Measurements from ENCODE around the gene GALNT2.

Gene GALNT2

DNA sequence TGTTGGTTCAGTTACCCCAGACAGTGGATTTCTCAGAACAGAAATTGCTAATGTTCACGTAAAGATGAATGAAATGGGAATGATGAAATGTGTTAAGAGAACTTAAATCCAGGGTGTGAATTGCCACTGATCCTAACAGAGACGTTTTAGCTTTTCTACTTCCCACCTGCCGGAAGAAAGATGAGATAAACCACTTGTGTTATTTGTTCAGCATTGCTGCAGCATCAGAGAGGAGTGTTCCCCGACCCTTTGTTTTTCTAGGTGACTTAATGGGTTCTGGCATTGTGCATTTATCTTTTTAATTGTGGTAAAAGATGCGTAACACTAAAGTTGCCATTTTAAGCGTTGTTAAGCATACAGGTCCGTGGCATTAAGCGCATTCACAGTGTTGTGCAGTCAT is 122.3 kb downstream of the GALNT2 start:
- Histone ChIP-seq H3K27ac (ENCODE audit: low read depth, low read length) (no peak overlapping the region), H4K20me1 (ENCODE audit: low read depth, low read length) (no peaks in the 10 kb centered on the region), H3K27me3 (ENCODE audit: low read length) (no peaks in the 10 kb centered on the region), H3K36me3 (ENCODE audit: low read length) (no peaks in the 10 kb centered on the region), H3K4me3 (ENCODE audit: insufficient read depth, low read length, poor library complexity, severe bottlenecking) (no peak overlapping the region), H3K4me2 (ENCODE audit: low read depth, low read length, poor library complexity, severe bottlenecking) (no peak overlapping the region), H3K9me2 (replicated peaks; ENCODE audit: insufficient read depth, low read length) (no peaks in the 10 kb centered on the region), H3K79me2 (ENCODE audit: insufficient read depth, low read length) (no peaks in the 10 kb centered on the region), H3K9ac (ENCODE audit: low read length) (no peak overlapping the region), H2AFZ (ENCODE audit: low read depth, low read length, severe bottlenecking) (no peak overlapping the region), H3F3A (ENCODE audit: insufficient read depth) (no peaks in the 10 kb centered on the region), H3K9me3 (ENCODE audit: insufficient read depth, low read length) (no peaks in the 10 kb centered on the region)
- TF ChIP-seq EZH2phosphoT487 (conservative IDR thresholded peaks at IDR 0.05; ENCODE audit: low read length) = no peak
- TF ChIP-seq, protein P1, sequence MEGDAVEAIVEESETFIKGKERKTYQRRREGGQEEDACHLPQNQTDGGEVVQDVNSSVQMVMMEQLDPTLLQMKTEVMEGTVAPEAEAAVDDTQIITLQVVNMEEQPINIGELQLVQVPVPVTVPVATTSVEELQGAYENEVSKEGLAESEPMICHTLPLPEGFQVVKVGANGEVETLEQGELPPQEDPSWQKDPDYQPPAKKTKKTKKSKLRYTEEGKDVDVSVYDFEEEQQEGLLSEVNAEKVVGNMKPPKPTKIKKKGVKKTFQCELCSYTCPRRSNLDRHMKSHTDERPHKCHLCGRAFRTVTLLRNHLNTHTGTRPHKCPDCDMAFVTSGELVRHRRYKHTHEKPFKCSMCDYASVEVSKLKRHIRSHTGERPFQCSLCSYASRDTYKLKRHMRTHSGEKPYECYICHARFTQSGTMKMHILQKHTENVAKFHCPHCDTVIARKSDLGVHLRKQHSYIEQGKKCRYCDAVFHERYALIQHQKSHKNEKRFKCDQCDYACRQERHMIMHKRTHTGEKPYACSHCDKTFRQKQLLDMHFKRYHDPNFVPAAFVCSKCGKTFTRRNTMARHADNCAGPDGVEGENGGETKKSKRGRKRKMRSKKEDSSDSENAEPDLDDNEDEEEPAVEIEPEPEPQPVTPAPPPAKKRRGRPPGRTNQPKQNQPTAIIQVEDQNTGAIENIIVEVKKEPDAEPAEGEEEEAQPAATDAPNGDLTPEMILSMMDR (IDR thresholded peaks at IDR 0.05; ENCODE audit: insufficient read depth, low read length, poor library complexity, severe bottlenecking) = no peak

DNA sequence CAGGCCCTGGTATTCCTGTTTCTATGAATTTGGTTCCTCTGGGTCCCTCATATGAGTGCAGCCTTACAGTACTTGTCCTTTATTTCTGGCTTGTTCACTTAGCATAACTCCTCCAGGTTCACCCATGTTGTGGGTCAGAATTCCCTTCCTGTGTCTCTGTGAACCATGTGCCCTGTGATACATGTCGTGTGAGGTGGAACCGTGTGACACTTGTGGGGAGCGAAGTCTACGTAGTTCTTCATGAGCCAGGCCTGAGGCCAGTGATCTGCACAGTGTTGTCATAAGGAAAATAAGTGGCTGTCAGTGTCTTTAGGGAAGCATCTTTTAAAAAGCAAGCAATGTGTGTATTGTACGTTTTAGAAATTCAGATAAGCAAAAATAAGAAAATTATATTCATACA is 122.8 kb downstream of the GALNT2 start:
- Histone ChIP-seq H2AFZ (ENCODE audit: low read depth, low read length, severe bottlenecking) (no peak overlapping the region), H3K9me2 (replicated peaks; ENCODE audit: insufficient read depth, low read length) (no peaks in the 10 kb centered on the region), H3K4me3 (ENCODE audit: insufficient read depth, low read length, poor library complexity, severe bottlenecking) (no peak overlapping the region), H3F3A (ENCODE audit: insufficient read depth) (no peaks in the 10 kb centered on the region), H3K9me3 (ENCODE audit: insufficient read depth, low read length) (no peaks in the 10 kb centered on the region), H4K20me1 (ENCODE audit: low read depth, low read length) (no peaks in the 10 kb centered on the region), H3K79me2 (ENCODE audit: insufficient read depth, low read length) (no peaks in the 10 kb centered on the region), H3K27ac (ENCODE audit: low read depth, low read length) (no peak overlapping the region), H3K27me3 (ENCODE audit: low read length) (no peaks in the 10 kb centered on the region), H3K4me2 (ENCODE audit: low read depth, low read length, poor library complexity, severe bottlenecking) (no peak overlapping the region), H3K9ac (ENCODE audit: low read length) (no peak overlapping the region), H3K36me3 (ENCODE audit: low read length) (no peaks in the 10 kb centered on the region)
- TF ChIP-seq, protein P1 (IDR thresholded peaks at IDR 0.05; ENCODE audit: insufficient read depth, low read length, poor library complexity, severe bottlenecking) = no peak
- no peak for TF ChIP-seq EZH2phosphoT487 (conservative IDR thresholded peaks at IDR 0.05; ENCODE audit: low read length)

DNA sequence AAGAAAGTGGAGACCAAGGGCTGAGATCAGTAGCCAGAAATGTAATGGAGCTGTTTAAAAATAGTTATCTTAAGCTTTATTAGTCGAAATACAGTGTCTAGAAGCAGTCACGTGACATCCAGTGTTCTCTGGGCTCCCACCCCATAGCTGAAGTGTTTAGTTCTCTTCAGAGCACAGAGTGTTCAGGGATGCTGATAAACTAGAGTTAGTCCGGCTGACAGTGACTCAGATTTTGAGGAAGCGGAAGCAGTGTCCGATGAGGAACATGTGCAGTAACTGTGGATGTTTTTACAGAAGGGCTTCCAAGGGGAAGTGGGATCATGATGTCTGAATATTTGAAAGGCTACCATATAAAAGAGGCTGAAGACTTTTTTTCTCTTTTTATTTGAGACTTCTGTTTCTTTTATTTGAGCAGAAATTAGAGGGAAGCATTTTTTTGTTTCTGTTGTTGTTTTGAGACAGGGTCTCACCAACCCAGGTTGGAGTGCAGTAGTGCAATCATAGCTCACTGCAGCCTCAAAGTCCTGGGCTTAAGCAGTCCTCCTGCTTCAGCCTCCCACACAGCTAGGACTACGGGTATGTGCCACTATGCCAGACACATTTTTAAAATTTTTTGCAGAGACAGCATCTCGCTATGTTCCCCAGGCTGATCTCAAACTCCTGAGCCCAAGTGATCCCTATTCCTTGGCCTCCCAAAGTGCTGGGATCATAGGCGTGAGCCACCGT is 124.2 kb downstream of the GALNT2 start:
- Histone ChIP-seq H3K9me2 (replicated peaks; ENCODE audit: insufficient read depth, low read length) (no peaks in the 10 kb centered on the region), H3K4me2 (ENCODE audit: low read depth, low read length, poor library complexity, severe bottlenecking) (no peak overlapping the region), H2AFZ (ENCODE audit: low read depth, low read length, severe bottlenecking) (no peak overlapping the region), H3K36me3 (ENCODE audit: low read length) (no peaks in the 10 kb centered on the region), H3K9me3 (ENCODE audit: insufficient read depth, low read length) (no peaks in the 10 kb centered on the region), H4K20me1 (ENCODE audit: low read depth, low read length) (no peaks in the 10 kb centered on the region), H3K4me3 (ENCODE audit: insufficient read depth, low read length, poor library complexity, severe bottlenecking) (no peak overlapping the region), H3K27me3 (ENCODE audit: low read length) (no peaks in the 10 kb centered on the region), H3K27ac (ENCODE audit: low read depth, low read length) (no peak overlapping the region), H3F3A (ENCODE audit: insufficient read depth) (no peaks in the 10 kb centered on the region), H3K79me2 (ENCODE audit: insufficient read depth, low read length) (no peaks in the 10 kb centered on the region), H3K9ac (ENCODE audit: low read length) (no peak overlapping the region)
- TF ChIP-seq, protein P1 (IDR thresholded peaks at IDR 0.05; ENCODE audit: insufficient read depth, low read length, poor library complexity, severe bottlenecking) = no peak
